ENCODE measurements around the gene EIF4G1.

- no peak for TF ChIP-seq CTCF (IDR thresholded peaks at IDR 0.05; ENCODE audit: poor library complexity)
- no peak for TF ChIP-seq EZH2phosphoT487 (IDR thresholded peaks at IDR 0.05; ENCODE audit: low read depth, severe bottlenecking, unreplicated experiment)
These were observed 47.1 kb downstream of the EIF4G1 start, which contains the start of the genes CLCN2 and POLR2H for GRCh38 chr3:184361532-184361931.

Measured in hepatocyte (in vitro differentiated cells).